NOMO-1 treated with dmso at 0.1 percent for 144 hours (cell line): ENCODE results near the gene ARHGEF38.
"Not testable (repeated sequence)": the region's sequence is repeated elsewhere in the genome, so short reads cannot be mapped to it uniquely, and the experiment has no call there.

Experiments
- DNase-seq: peaks from one replicate; lab custom pipeline; 2025; ENCODE audit not compliant: unreplicated experiment; lab: John Stamatoyannopoulos, UW

Gene ARHGEF38

GRCh38 chr4:105650190-105650589, 97.8 kb downstream of the ARHGEF38 start:
- no peak for DNase-seq

GRCh38 chr4:105651884-105652283, 99.5 kb downstream of the ARHGEF38 start:
- no peak for DNase-seq

DNA sequence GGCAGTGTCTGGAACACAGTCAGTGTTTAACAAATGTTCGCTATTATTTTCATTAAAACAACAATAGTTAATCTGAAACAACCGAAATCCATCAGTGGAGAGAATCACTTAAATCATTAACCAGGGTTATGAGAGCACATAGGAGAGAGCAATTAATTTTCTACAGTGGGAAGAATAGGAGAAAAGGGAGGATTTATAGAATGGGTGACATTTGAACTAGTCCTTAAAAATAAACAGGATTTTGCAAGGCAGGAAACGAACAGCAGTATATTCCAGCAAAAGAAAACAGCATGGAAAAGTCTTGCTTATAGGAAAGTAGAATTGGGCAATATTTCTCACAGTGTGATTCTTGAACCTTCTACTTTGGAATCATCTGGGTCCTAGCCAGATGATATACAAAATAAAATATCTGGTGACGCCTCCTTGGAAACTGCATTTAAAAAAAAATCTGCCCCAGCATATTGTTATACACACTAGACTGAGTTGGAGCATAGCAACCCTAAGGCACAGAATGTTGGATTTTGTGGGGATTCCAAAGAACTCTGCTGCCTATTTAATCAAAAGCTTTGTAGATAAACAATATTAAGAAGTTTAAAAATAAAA, 100.0 kb downstream of the ARHGEF38 start:
- no peak for DNase-seq

- DNase-seq, result no peak
Observed at GRCh38 chr4:105657117-105657765, 104.8 kb downstream of the ARHGEF38 start.

DNA sequence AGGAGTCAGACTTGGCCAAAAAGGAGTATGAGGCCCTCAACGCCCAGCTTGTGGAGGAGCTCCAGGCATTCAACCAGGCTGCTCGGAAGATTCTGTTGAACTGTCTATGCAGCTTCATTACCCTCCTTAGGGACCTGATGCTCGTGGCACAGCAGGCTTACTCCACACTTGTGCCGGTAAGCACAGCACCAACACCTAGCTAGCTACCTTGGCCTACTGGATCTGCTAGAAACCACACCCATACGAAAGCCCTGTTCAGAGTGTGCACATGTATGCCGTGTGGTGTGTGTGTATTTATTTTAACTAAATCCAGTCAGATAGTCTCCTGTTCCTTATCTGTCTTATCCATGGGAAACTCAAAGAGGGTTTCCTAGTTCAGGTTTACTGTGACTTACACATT, 106.8 kb downstream of the ARHGEF38 start:
- no peak for DNase-seq

- DNase-seq, result no peak
Observed at GRCh38 chr4:105661028-105661427, 108.6 kb downstream of the ARHGEF38 start.

DNA sequence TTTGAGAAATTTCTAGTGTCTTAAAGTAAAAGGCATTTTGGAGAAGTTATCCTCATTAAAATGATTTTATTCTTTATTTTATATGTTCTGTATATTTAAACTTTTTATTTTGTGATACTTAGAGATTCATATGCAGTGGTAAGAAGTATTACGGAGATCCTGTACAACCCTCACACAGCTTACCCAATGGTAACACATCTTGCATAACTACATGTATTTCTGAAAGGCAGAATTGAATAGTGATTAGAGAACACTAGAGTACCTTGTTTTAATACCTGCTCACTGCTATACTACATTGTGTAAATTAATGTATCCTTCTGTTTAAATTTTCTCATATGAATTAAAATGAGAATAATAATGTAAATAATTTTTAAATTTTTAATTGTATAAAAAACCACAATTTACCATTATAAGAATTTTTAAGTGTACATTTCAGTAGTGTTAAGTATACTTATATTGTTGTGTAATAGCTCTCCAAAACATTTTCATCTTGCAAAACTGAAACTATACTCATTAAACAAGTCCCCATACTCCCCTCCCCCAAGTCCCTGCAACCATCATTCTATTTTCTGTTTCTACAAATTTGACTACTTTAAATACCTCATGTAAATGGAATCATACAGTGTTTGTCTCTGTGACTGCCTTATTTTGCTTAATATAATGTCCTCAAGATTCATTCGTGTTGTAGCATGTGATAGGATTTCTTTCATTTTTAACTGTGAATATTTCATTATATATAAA, 110.7 kb downstream of the ARHGEF38 start:
- DNase-seq, result no peak

- DNase-seq, result no peak
Observed at GRCh38 chr4:105666693-105667092, 114.3 kb downstream of the ARHGEF38 start.

DNA sequence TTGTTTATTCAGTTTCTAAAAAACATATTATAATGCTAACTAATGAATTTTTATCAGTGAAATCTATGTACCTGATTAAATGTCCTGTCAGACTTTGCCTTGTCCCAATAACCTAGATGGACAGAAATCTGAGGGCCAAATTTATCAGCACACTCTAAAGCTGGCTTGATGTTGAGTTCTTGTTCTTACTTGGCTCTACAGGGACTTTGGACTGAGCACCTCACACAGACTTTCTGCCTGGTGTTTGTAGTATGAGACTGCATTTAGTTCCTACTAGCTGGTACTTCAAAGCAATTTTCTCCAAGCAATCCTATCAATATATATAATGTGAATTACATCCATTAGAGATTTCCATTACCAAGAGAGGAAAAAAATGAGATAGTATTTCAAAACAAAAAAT, 118.3 kb downstream of the ARHGEF38 start:
- DNase-seq, result no peak

- no peak for DNase-seq
Observed at GRCh38 chr4:105671301-105671700, 118.9 kb downstream of the ARHGEF38 start.

DNA sequence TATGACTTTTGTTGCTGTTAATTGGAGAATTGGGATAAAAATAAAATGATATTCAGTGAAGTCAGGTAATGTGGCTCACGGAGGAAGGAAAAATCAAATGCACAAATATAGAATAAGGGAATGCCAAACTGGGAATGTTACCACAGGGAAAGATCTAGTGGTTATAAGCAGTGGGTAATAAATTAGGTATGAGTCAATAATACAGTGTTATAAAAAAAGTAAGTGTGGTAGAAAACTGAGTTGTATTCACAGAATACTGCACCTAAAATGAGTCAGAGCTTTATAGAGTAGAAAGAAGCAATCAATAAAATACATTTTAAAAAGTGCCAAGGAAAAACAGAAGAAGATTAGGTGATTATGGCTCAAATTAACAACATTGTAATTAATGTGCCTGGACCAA, 121.6 kb downstream of the ARHGEF38 start:
- no peak for DNase-seq

GRCh38 chr4:105677709-105678108, 125.3 kb downstream of the ARHGEF38 start:
- no peak for DNase-seq

DNA sequence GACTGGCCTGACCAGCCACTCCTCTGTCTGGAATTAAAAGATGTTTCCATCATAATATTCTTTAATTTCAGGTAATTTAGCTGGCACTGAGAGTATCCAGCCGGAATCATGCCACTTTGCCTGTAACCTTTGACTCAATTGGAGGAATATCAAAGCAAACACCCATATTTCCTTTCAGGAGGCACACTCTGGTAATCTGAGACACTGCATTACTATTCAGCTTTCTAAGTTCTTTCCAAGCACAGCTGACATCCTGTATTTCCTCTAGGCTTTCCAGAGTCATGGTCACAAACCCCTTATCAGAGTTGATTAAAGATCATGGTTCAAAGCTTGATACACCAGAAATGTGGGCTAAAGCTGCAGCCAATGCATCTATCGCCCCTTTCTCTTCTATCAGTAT, 126.8 kb downstream of the ARHGEF38 start:
- DNase-seq, result no peak

GRCh38 chr4:105683038-105683437, 130.6 kb downstream of the ARHGEF38 start:
- DNase-seq, result no peak

DNA sequence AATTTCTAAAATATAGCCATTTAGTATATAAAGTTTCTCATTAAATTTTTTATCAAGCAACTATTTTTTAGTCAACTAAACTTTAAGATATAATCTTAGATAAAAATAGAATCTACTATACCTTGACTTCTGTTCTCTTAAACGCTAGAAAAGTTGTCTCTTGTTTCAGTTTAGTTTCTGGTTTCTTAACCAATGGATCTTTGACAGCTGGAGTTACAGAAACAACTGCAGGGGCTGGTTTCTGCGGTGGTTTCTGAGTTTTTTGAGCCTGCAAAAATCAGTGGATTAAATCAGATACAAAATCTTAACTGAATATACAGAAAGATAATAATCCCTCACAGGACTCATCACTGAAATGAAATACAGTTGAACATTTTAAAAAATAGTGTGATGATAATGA, 134.2 kb downstream of the ARHGEF38 start:
- DNase-seq, result no peak

DNA sequence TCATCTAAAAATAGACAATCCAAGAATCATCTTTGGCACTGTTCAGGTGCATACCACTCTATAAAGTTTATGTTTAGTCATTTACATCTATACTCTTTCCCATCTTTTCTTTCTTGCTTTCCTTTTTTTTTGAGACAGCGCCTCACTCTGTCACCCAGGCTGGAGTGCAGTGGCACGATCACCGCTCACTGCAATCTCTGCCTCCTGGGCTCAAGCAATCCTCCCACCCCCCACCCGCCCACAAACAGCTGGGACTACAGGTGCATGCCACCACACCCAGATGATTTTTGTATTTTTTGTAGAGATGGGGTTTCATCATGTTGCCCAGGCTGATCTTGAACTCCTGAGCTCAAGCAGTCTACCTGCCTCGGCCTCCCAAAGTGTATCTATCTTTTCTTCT, 142.4 kb downstream of the ARHGEF38 start:
- not testable (repeated sequence) for DNase-seq

GRCh38 chr4:105695832-105696231, 143.4 kb downstream of the ARHGEF38 start:
- not testable (repeated sequence) for DNase-seq

DNA sequence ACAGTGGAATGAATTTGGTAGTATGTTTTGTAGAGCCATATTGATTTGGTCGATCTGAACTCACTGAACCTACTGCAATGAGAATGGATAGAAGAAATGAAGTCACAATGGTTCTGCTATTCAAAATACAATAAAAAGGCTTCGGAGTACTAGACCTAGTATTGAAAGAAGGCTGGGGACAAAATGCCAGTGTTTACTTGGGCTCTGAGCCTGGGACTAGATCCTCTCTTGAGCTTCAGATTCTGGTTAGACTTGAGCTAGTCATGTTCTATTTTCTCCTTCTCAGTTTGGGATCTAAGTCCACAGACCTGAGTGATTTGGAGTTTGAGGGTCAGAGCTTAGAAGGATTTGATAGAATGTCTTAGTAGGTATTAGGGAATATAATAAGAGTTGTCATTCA, 146.2 kb downstream of the ARHGEF38 start:
- no peak for DNase-seq

DNA sequence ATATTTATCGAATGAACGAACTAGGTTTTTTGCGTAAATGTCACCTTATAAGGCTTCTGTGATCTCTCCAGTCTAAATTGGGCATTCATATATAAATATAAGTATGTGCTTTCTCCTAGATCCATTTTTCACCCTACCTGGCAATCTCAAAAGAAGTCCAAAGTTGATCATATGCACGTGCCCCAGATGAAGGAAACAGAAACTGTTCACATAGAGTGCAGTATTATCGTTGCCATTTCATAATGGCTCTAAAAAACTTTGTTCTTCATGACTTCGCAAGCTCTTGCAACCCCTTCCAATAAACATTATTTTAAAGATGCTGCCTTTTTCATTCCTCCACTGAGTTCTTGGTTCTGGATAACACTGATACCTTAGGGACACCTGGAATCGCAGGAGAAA, 155.4 kb downstream of the ARHGEF38 start:
- DNase-seq, result no peak

GRCh38 chr4:105708181-105709080, 156.0 kb downstream of the ARHGEF38 start, which contains the start of the genes GSTCD and INTS12:
Gene GSTCD (plus strand): TSS chr4:105708784. CDS start chr4:105717614, 8,830 bp downstream.
Gene INTS12 (minus strand): TSS chr4:105708689. CDS start chr4:105700005, 8,684 bp downstream.
- peak; percentile 68 for DNase-seq

DNA sequence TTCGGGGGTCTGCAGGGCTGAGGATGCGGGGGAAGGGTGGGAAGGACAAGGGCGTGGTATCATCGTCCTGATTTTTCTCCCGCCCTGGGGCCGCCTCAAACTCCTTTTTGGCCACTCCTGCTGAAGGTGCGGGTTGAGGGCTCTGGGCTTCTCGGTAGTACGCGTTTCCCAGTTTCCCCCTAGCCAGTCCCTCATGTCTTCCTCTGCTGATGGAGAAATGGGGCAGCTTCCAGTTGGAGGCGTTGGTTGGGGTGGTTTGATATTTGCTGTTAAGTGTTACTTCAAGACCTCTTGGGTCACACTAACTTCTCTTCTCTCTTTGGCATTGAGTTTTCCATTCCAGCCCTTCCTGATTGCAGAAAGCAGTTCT, 156.6 kb downstream of the ARHGEF38 start:
- no peak for DNase-seq
